ENCODE results near the gene PHACTR1. TPM values are rescaled to one million over a fixed set of nuclear protein-coding genes. Genes with fewer than 3 reads are reported as not detected.

The PHACTR1 gene
- total RNA-seq, 1 experiment from 2014 or later: 0.05 TPM

GRCh38 chr6:12947151-12947871 lies 230.7 kb downstream of the PHACTR1 start:
- no peak for ATAC-seq
- Histone ChIP-seq H3K9me3 (ENCODE audit: control insufficient read depth, insufficient read depth, low read depth, low read length) (no peaks in the 10 kb centered on the region), H3K27ac (ENCODE audit: low read length) (no peak overlapping the region), H3K27me3 (ENCODE audit: control insufficient read depth, insufficient read depth, low read length) (no peaks in the 10 kb centered on the region), H3K4me1 (ENCODE audit: control insufficient read depth, insufficient read depth, low read length) (no peaks in the 10 kb centered on the region), H3K4me3 (ENCODE audit: low read depth in 2 of 2, low read length in 2 of 2) (no peak overlapping the region), H3K36me3 (ENCODE audit: control insufficient read depth, insufficient read depth, low read length) (no peaks in the 10 kb centered on the region)
- in situ Hi-C loops (cut with HindIII; ENCODE audit: low pct_unique_long_range_greater_than_20kb, low sequenced_read_pairs): no loop called here
- intact Hi-C loops (cut with micrococcal nuclease; ENCODE audit: unreplicated experiment): no loop called here
- no TSS peak for BruUV-seq (replicated peaks)
- no peak for DNase-seq (ENCODE audit: low read depth, low spot score)
- ChIA-PET CTCF (no interaction called here), POLR2A (no interaction called here)
- no peak for TF ChIP-seq TCF7L2 (IDR thresholded peaks at IDR 0.05; ENCODE audit: low read depth, low read length)
- TF ChIP-seq SIN3A (IDR thresholded peaks at IDR 0.05; ENCODE audit: borderline replicate concordance, insufficient read depth, low read depth, low read length): no peak
- TF ChIP-seq REST (IDR thresholded peaks at IDR 0.05; ENCODE audit: insufficient read depth in 1 of 2, low read depth in 2 of 2, low read length in 1 of 2): no peak
- TF ChIP-seq POLR2AphosphoS5 (IDR thresholded peaks at IDR 0.05; ENCODE audit: low read depth, low read length): no peak
- TF ChIP-seq, protein P1, sequence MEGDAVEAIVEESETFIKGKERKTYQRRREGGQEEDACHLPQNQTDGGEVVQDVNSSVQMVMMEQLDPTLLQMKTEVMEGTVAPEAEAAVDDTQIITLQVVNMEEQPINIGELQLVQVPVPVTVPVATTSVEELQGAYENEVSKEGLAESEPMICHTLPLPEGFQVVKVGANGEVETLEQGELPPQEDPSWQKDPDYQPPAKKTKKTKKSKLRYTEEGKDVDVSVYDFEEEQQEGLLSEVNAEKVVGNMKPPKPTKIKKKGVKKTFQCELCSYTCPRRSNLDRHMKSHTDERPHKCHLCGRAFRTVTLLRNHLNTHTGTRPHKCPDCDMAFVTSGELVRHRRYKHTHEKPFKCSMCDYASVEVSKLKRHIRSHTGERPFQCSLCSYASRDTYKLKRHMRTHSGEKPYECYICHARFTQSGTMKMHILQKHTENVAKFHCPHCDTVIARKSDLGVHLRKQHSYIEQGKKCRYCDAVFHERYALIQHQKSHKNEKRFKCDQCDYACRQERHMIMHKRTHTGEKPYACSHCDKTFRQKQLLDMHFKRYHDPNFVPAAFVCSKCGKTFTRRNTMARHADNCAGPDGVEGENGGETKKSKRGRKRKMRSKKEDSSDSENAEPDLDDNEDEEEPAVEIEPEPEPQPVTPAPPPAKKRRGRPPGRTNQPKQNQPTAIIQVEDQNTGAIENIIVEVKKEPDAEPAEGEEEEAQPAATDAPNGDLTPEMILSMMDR (IDR thresholded peaks at IDR 0.05): no peak

DNA sequence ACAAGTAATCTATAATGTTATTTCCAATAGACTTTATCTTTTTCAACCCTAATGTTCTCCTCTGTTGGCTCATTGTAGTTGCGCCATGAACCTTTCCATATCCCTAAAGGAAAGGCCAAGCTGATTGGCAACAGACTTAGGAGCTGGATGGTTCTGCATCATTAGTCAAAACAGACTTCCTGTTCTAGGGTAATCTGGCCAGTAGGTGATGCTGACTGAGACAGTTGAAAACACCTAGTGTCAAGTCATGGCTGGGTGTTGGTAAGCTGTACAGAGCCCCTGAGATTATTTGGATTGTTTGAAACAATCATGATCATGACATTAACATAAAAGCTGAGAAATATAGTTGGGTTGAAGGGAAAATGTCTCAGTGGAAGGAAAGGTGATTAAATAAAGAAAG lies 231.4 kb downstream of the PHACTR1 start:
- ChIA-PET CTCF (no interaction called here), POLR2A (no interaction called here)
- BruUV-seq (replicated peaks): no TSS peak
- ATAC-seq (no peak), DNase-seq (ENCODE audit: low read depth, low spot score) (no peak)
- Histone ChIP-seq H3K4me1 (ENCODE audit: control insufficient read depth, insufficient read depth, low read length) (no peaks in the 10 kb centered on the region), H3K27ac (ENCODE audit: low read length) (no peak overlapping the region), H3K4me3 (ENCODE audit: low read depth in 2 of 2, low read length in 2 of 2) (no peak overlapping the region), H3K36me3 (ENCODE audit: control insufficient read depth, insufficient read depth, low read length) (no peaks in the 10 kb centered on the region), H3K9me3 (ENCODE audit: control insufficient read depth, insufficient read depth, low read depth, low read length) (no peaks in the 10 kb centered on the region), H3K27me3 (ENCODE audit: control insufficient read depth, insufficient read depth, low read length) (no peaks in the 10 kb centered on the region)
- intact Hi-C loops (cut with micrococcal nuclease; ENCODE audit: unreplicated experiment) (no loop called here), in situ Hi-C loops (cut with HindIII; ENCODE audit: low pct_unique_long_range_greater_than_20kb, low sequenced_read_pairs) (no loop called here)
- TF ChIP-seq REST (IDR thresholded peaks at IDR 0.05; ENCODE audit: insufficient read depth in 1 of 2, low read depth in 2 of 2, low read length in 1 of 2): no peak
- no peak for TF ChIP-seq SIN3A (IDR thresholded peaks at IDR 0.05; ENCODE audit: borderline replicate concordance, insufficient read depth, low read depth, low read length)
- no peak for TF ChIP-seq POLR2AphosphoS5 (IDR thresholded peaks at IDR 0.05; ENCODE audit: low read depth, low read length)
- TF ChIP-seq, protein P1 (IDR thresholded peaks at IDR 0.05): no peak
- no peak for TF ChIP-seq TCF7L2 (IDR thresholded peaks at IDR 0.05; ENCODE audit: low read depth, low read length)
